ENCODE data around the gene OR56B4. TPM values are rescaled to one million over a fixed set of nuclear protein-coding genes. Genes with fewer than 3 reads are reported as not detected.

OR56B4 gene
- total RNA-seq, 1 donor from 2014 or later = not detected

GRCh38 chr11:6151117-6151516 lies 43.6 kb downstream of the OR56B4 start:
- intact Hi-C loops (cut with micrococcal nuclease) = no loop called here

DNA sequence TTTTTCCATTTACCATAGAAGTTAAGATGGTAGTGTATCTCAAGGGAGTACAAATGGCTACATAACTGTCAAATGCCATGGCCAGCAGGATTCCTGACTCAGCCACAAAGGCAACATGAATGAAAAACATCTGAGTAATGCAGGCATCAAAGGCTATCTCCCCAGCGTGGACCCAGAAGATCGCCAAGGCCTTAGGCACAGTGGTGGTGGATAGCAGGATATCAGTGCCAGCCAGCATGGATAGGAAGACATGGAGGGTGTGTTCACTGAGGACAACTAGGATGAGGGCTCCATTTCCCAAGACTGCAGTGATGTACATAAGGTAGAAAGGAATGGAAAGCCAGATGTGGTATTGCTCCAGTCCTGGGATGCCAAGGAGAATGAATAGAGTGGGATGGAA lies 44.6 kb downstream of the OR56B4 start:
- intact Hi-C loops (cut with micrococcal nuclease) = no loop called here

DNA sequence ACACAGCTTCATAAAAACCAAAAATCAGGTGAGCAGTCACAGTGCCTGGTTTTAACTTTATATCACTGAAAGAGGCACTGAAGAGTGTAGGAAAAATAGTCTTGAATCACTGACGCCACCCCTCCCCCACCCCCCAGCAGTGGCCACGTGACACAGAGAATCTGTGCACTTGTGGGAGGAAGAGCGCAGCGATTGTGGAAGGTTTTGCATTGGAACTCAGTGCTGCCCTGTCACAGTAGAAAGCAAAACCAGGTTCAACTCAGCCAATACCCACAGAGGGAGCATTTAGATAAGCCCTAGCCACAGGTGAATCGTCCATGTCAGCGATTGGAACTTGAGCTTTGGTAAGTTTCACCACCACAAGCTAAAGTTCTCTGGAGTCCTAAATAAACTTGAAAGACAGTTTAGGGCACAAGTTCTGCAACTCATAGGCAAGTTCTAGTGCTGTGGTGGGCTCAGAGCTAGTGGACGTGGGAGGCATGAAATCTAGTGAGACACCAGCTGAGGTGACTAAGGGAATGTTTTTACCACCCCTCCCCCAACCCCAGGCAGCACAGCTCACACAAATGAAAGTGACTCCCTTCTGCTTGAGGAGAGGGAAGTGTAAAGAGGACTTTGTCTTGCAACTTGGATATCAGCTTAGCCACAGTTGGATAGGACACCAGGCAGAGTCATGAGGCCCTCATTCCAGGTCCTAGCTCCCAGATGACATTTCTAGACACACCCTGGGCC lies 49.3 kb downstream of the OR56B4 start:
- intact Hi-C loops (cut with micrococcal nuclease) = no loop called here

Other genes with a start within 250 kb of the OR56B4 start
- not detected in 2 replicates for gene OR52E8, start 250.0 kb upstream of the OR56B4 start, total RNA-seq
- gene OR52E4, start 227.1 kb upstream of the OR56B4 start, total RNA-seq = not detected in 2 replicates
- gene OR52E5, start 214.5 kb upstream of the OR56B4 start, total RNA-seq = not detected in 2 replicates
- not detected in 2 replicates for gene OR56A3, start 165.4 kb upstream of the OR56B4 start, total RNA-seq
- gene OR56A5, start 139.2 kb upstream of the OR56B4 start, total RNA-seq = not detected in 2 replicates
- gene OR52L1, start 120.7 kb upstream of the OR56B4 start, total RNA-seq = not detected in 2 replicates
- gene OR56A4, start 100.7 kb upstream of the OR56B4 start, total RNA-seq = 0.05 TPM in 1 of 2 replicates, not detected in the other
- not detected in 2 replicates for gene OR56A1, start 76.9 kb upstream of the OR56B4 start, total RNA-seq
- gene OR52B2, start 62.6 kb downstream of the OR56B4 start, total RNA-seq = not detected in 2 replicates
- gene OR52W1, start 91.5 kb downstream of the OR56B4 start, total RNA-seq = not detected in 2 replicates
- not detected in 2 replicates for gene C11orf42, start 97.9 kb downstream of the OR56B4 start, total RNA-seq
- gene FHIP1B, start 127.0 kb downstream of the OR56B4 start, total RNA-seq = 20.5 and 22.2 TPM in 2 replicates
- gene CNGA4, start 131.4 kb downstream of the OR56B4 start, total RNA-seq = 0.16 and 0.23 TPM in 2 replicates
- gene CCKBR, start 152.2 kb downstream of the OR56B4 start, total RNA-seq = not detected in 2 replicates
- gene CAVIN3, start 212.8 kb downstream of the OR56B4 start, total RNA-seq = 6.2 and 6.8 TPM in 2 replicates